Cardiac fibroblast (primary cell): Measurements from ENCODE around the gene CLRN2.

Experiments used
- DNase-seq, 2 donors: peaks; one replicate each; pipeline versions ENCODE4 v3.0.0 to v3.0.0-alpha.2; 2010; ENCODE audit warnings: low read depth in 2 of 2
- H3K4me3 ChIP-seq, 2 donors: replicated peaks in 1 of 2; 1 replicate in 1 of 2; 2 replicates in 1 of 2; pipeline ENCODE4 v1.5.1; 2011; ENCODE audit warnings: low read depth in 2 of 2, low read length in 2 of 2, mild to moderate bottlenecking in 2 of 2, moderate library complexity in 1 of 2
- TF ChIP-seq, protein P1 (sequence below): IDR thresholded peaks from one replicate; pipeline ENCODE4 v1.5.1; 2011; ENCODE audit warnings: low read depth, mild to moderate bottlenecking, low read length, inconsistent platforms

The CLRN2 gene

DNA sequence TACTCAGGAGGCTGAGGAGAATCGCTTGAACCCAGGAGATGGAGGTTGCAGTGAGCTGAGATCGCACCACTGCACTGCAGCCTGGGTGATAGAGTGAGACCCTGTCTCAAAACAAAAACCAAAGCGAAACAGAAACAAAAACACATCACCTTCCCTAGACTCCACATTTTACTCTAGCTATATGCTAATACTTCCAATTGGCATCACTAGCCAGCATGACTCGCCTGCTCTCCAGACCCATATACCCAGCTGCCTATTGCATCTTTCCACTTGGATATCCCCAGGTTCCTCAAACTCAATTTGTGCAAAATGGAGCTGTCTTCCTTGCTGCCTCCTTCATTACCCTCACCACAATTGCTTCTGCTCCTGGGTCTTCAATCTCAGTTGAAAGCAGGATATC lies 39.6 kb downstream of the CLRN2 start:
- H3K4me3 ChIP-seq: no peak overlapping the region
- DNase-seq: no peak
- TF ChIP-seq, protein P1, sequence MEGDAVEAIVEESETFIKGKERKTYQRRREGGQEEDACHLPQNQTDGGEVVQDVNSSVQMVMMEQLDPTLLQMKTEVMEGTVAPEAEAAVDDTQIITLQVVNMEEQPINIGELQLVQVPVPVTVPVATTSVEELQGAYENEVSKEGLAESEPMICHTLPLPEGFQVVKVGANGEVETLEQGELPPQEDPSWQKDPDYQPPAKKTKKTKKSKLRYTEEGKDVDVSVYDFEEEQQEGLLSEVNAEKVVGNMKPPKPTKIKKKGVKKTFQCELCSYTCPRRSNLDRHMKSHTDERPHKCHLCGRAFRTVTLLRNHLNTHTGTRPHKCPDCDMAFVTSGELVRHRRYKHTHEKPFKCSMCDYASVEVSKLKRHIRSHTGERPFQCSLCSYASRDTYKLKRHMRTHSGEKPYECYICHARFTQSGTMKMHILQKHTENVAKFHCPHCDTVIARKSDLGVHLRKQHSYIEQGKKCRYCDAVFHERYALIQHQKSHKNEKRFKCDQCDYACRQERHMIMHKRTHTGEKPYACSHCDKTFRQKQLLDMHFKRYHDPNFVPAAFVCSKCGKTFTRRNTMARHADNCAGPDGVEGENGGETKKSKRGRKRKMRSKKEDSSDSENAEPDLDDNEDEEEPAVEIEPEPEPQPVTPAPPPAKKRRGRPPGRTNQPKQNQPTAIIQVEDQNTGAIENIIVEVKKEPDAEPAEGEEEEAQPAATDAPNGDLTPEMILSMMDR: no peak

DNA sequence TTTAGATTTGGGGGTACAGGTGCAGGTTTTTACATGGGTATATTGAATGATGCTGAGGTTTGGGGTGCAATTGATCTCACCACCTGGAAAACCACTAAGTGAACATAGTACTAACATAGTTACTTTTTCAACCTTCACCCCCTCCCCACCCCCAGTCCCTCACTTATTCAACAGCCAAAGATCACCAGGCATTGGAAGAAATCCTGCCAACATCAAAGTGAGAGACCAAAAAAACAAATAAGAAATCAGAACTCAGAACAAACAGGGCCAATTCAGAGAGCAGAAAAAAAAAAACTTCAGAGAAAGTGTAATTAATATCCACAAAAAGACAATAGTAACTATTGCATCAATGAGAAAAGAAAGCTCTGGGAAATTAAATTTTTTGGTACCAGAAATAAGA lies 41.5 kb downstream of the CLRN2 start:
- no peak for DNase-seq
- H3K4me3 ChIP-seq: no peak overlapping the region
- TF ChIP-seq, protein P1: no peak

DNA sequence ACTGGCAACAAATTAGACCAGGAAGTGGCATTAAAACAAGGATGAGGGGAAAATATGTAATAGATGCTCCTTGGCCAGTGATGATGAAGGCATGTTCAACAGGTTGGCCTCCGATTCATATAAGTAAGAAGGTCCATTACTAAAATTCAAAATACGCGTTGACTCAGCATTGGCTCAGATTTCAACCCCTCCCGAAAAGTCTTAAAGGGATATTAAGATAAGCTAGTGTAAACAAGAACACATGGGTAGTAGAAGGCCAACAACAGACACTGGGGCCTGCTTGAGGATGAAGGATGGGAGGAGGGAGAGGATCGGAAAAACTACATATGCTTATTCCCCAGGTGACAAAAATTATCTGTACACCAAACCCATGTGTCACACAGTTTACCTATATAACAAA lies 42.9 kb downstream of the CLRN2 start:
- peak in 1 of 2 donors; percentile 18 for DNase-seq
- no peak overlapping the region for H3K4me3 ChIP-seq
- TF ChIP-seq, protein P1: no peak

DNA sequence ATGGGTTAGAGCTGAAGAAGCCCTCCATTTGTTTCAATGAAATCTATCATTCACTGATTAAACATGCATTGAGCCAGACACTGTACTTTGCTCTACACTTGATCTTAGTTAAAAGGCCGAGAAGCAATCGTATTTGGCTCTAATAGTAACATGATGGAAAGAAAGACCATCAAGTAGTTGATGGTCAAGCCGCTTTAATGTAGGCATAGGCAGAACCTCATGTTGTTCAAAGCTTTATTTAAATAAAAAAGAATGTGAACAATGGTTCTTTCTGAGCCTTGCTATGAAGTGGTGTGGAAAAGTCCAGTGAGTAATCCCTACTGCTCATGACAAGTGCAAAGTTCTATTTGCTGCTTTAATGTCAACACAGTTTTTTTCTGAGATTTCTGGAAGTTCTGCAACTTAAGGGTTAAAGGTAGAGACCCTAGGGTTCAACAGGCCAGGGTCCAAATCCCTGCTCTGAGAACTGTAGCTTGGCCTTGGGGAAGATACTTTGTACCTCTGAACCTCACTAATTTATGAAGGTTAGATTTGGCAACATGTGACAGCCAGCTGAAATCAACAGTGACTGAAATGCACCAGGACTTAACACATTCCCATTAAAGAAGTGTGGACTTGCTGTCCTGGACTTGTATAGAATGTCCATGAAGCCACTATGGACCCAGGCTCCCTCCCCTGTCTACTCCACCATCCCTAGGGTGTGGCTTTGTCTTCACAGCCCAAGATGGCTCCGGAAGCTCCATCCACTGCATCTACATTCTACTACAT lies 44.2 kb downstream of the CLRN2 start:
- no peak for DNase-seq
- H3K4me3 ChIP-seq: no peak overlapping the region
- TF ChIP-seq, protein P1: no peak

DNA sequence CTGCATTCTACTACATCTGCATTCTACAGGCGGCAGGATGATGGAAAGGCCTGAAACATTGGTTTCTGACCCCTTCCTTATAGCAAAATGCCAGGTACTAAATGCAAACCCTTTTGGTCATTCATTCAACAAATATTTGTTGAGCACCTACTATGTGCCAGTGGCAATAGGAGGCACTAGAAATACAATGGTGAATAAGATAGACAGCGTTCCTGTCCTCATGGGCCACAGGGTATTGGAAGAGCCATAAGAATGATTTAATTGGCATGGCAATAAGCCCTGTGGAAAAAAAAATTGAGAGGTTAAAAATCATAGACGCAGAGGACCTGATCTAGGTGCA lies 44.7 kb downstream of the CLRN2 start:
- no peak overlapping the region for H3K4me3 ChIP-seq
- TF ChIP-seq, protein P1: no peak
- no peak for DNase-seq

DNA sequence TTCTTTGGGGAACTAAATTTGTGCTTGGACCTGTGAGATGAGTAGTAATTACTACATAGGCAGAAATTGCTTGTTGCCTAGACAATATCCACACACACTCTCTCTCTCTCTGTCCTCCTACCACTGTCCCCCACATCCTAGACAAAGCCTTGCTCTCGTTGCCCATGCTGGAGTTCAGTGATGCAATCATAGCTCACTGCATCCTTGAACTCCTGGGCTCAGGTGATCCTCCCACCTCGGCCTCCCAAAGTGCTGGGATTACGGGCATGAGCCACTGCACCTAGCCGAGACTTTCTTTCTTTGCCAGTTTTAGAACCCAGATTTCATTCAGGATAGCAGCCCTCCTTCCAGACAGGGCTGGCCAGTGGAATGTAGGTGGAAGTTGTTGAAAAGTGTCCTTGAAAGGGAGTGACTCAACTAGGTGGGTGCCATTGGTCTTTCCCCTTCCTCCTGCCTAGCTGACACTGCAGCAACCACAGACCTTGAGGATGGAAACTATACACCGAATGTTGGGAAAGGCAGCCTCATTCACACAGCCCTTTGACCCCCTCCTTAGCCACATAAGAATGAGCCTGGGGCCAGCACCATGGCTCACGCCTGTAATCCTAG lies 45.2 kb downstream of the CLRN2 start:
- TF ChIP-seq, protein P1: no peak
- DNase-seq: no peak
- H3K4me3 ChIP-seq: no peak overlapping the region
